ENCODE measurements around the gene VPS16.

VPS16 gene

GRCh38 chr20:2866236-2866635, 25.7 kb downstream of the VPS16 start:
- Histone ChIP-seq H3K4me3 (replicated peaks; ENCODE audit: insufficient read depth, low read length) (no peak overlapping the region), H3K27me3 (ENCODE audit: insufficient read depth, poor library complexity, severe bottlenecking) (no peaks in the 10 kb centered on the region), H3K27ac (replicated peaks) (no peak overlapping the region)
- TF ChIP-seq SPI1 (IDR thresholded peaks at IDR 0.05; ENCODE audit: borderline replicate concordance, low read depth) (no peak), POLR2AphosphoS5 (IDR thresholded peaks at IDR 0.05; ENCODE audit: low read depth) (no peak), GABPA (IDR thresholded peaks at IDR 0.05; ENCODE audit: low read depth) (no peak), CTCF (IDR thresholded peaks at IDR 0.05; ENCODE audit: insufficient read depth, low read length) (no peak), REST (IDR thresholded peaks at IDR 0.05; ENCODE audit: insufficient replicate concordance, low read depth) (no peak)
- no peak for DNase-seq (ENCODE audit: low read depth in 1 of 2, low spot score in 1 of 2)

GRCh38 chr20:2867081-2867864, 26.7 kb downstream of the VPS16 start:
- H3K27me3 ChIP-seq (ENCODE audit: insufficient read depth, poor library complexity, severe bottlenecking), result no peaks in the 10 kb centered on the region
- no peak for DNase-seq (ENCODE audit: low read depth in 1 of 2, low spot score in 1 of 2)
- no peak overlapping the region for H3K27ac ChIP-seq (replicated peaks)
- no peak for TF ChIP-seq GABPA (IDR thresholded peaks at IDR 0.05; ENCODE audit: low read depth)
- no peak for TF ChIP-seq CTCF (IDR thresholded peaks at IDR 0.05; ENCODE audit: insufficient read depth, low read length)
- no peak for TF ChIP-seq REST (IDR thresholded peaks at IDR 0.05; ENCODE audit: insufficient replicate concordance, low read depth)
- TF ChIP-seq POLR2AphosphoS5 (IDR thresholded peaks at IDR 0.05; ENCODE audit: low read depth), result no peak
- no peak for TF ChIP-seq SPI1 (IDR thresholded peaks at IDR 0.05; ENCODE audit: borderline replicate concordance, low read depth)
- no peak overlapping the region for H3K4me3 ChIP-seq (replicated peaks; ENCODE audit: insufficient read depth, low read length)

- Histone ChIP-seq H3K27me3 (ENCODE audit: insufficient read depth, poor library complexity, severe bottlenecking) (no peaks in the 10 kb centered on the region), H3K4me3 (replicated peaks; ENCODE audit: insufficient read depth, low read length) (no peak overlapping the region), H3K27ac (replicated peaks) (no peak overlapping the region)
- TF ChIP-seq GABPA (IDR thresholded peaks at IDR 0.05; ENCODE audit: low read depth), result no peak
- TF ChIP-seq CTCF (IDR thresholded peaks at IDR 0.05; ENCODE audit: insufficient read depth, low read length), result no peak
- TF ChIP-seq SPI1 (IDR thresholded peaks at IDR 0.05; ENCODE audit: borderline replicate concordance, low read depth), result no peak
- TF ChIP-seq REST (IDR thresholded peaks at IDR 0.05; ENCODE audit: insufficient replicate concordance, low read depth), result no peak
- no peak for TF ChIP-seq POLR2AphosphoS5 (IDR thresholded peaks at IDR 0.05; ENCODE audit: low read depth)
- DNase-seq (ENCODE audit: low read depth in 1 of 2, low spot score in 1 of 2), result no peak
These were observed 28.8 kb downstream of the VPS16 start for GRCh38 chr20:2869381-2869780.
